GM12878 (cell line): Measurements from ENCODE around the gene GARNL3. TPM values are rescaled to one million over a fixed set of nuclear protein-coding genes. Genes with fewer than 3 reads are reported as not detected.

ENCODE experiments used
- ATF7 ChIP-seq: fragments of 450-650 bp; IDR thresholded peaks from 2 replicates; pipeline ENCODE4 v1.6.1; 2016; ENCODE audit warnings: low read depth, mild to moderate bottlenecking
- BACH1 ChIP-seq: fragments of 450-650 bp; IDR thresholded peaks from 2 replicates; pipeline ENCODE4 v1.6.1; 2017; ENCODE audit warnings: mild to moderate bottlenecking, borderline replicate concordance
- HCFC1 ChIP-seq: fragments of 150-350 bp; IDR thresholded peaks from 2 replicates; pipeline ENCODE4 v1.6.1; 2014; ENCODE audit warnings: low read length
- HDAC2 ChIP-seq: fragments of 200-600 bp; sonication (generic); IDR thresholded peaks from 2 replicates; pipeline ENCODE4 v1.6.1; 2017
- MYC ChIP-seq: IDR thresholded peaks from 2 replicates; pipeline ENCODE4 v1.6.1; 2011; ENCODE audit warnings: mild to moderate bottlenecking, low read length, moderate library complexity, inconsistent platforms; ENCODE audit not compliant: insufficient read depth, insufficient replicate concordance, insufficient read length, severe bottlenecking
- NFYA ChIP-seq: IDR thresholded peaks from 2 replicates; pipeline ENCODE4 v1.6.1; 2011; ENCODE audit warnings: low read depth, mild to moderate bottlenecking, low read length, improper control_type of control experiment, borderline replicate concordance
- NFYB ChIP-seq: IDR thresholded peaks from 2 replicates; pipeline ENCODE4 v1.6.1; 2011; ENCODE audit warnings: low read depth, mild to moderate bottlenecking, low read length, improper control_type of control experiment, moderate library complexity; ENCODE audit not compliant: insufficient read depth
- PAX8 ChIP-seq: fragments of 450-650 bp; IDR thresholded peaks from 2 replicates; pipeline ENCODE4 v1.6.1; 2017; ENCODE audit warnings: mild to moderate bottlenecking, moderate library complexity
- RFX5 ChIP-seq: IDR thresholded peaks from 2 replicates; pipeline ENCODE4 v1.6.1; 2011; ENCODE audit warnings: low read depth, low read length, improper control_type of control experiment
- SUZ12 ChIP-seq: fragments of 200-600 bp; sonication (generic); IDR thresholded peaks from one replicate; pipeline ENCODE4 v1.6.1; 2018; ENCODE audit warnings: antibody characterized with exemption, mild to moderate bottlenecking; ENCODE audit not compliant: unreplicated experiment
- TARDBP ChIP-seq: IDR thresholded peaks from 2 replicates; pipeline ENCODE4 v1.6.1; 2016; ENCODE audit warnings: borderline replicate concordance
- ZBED1 ChIP-seq: IDR thresholded peaks from 2 replicates; pipeline ENCODE4 v1.6.1; 2016; ENCODE audit warnings: borderline replicate concordance
- polyA plus RNA-seq, 11 experiments: library from polyadenylated mRNA; depleted of rRNA in 4 of 11; unstranded in 6 of 11; stranded (reverse) in 5 of 11; fragments of >200 nt; fragmentation: Nextera tagmentation in 4 of 11; fragmentation: Illumina TruSeq in 1 of 11; extraction: Ambion mirVana in 4 of 11; extraction: Trizol in 1 of 11; gene quantifications; 1 replicate in 1 of 11; 2 replicates in 10 of 11; pipeline versions ENCODE4 v1.2.1 to v1.2.3, GENCODE V29; 2011 to 2016; ENCODE audit warnings: inconsistent platforms in 2 of 11, missing spikeins in 2 of 11, low read depth in 1 of 11
- total RNA-seq, 4 experiments: library from RNA; depleted of rRNA in 3 of 4; stranded (reverse); fragments of >200 nt in 3 of 4; fragmentation: Illumina TruSeq in 1 of 4; extraction: Trizol in 1 of 4; gene quantifications; 2 replicates each; pipeline versions ENCODE4 v1.2.1 to v1.2.3, GENCODE V29; 2013 to 2021
- TF ChIP-seq, protein P1 (sequence below): fragments of 450-650 bp; IDR thresholded peaks from 2 replicates; pipeline ENCODE4 v1.6.1; 2017; ENCODE audit warnings: mild to moderate bottlenecking, moderate library complexity

Gene GARNL3
- total and polyA plus RNA-seq, 10 of the 15 experiments (the other 5 are each of a cell fraction or from before 2014, with no cell fraction given) = 0.89 to 13.2 (median 6.3) TPM

- no peak for TF ChIP-seq NFYA
- TF ChIP-seq HDAC2 = no peak
- no peak for TF ChIP-seq SUZ12
- TF ChIP-seq ZBED1 = no peak
- TF ChIP-seq TARDBP = no peak
- TF ChIP-seq RFX5 = no peak
- no peak for TF ChIP-seq PAX8
- TF ChIP-seq ATF7 = no peak
- TF ChIP-seq, protein P1, sequence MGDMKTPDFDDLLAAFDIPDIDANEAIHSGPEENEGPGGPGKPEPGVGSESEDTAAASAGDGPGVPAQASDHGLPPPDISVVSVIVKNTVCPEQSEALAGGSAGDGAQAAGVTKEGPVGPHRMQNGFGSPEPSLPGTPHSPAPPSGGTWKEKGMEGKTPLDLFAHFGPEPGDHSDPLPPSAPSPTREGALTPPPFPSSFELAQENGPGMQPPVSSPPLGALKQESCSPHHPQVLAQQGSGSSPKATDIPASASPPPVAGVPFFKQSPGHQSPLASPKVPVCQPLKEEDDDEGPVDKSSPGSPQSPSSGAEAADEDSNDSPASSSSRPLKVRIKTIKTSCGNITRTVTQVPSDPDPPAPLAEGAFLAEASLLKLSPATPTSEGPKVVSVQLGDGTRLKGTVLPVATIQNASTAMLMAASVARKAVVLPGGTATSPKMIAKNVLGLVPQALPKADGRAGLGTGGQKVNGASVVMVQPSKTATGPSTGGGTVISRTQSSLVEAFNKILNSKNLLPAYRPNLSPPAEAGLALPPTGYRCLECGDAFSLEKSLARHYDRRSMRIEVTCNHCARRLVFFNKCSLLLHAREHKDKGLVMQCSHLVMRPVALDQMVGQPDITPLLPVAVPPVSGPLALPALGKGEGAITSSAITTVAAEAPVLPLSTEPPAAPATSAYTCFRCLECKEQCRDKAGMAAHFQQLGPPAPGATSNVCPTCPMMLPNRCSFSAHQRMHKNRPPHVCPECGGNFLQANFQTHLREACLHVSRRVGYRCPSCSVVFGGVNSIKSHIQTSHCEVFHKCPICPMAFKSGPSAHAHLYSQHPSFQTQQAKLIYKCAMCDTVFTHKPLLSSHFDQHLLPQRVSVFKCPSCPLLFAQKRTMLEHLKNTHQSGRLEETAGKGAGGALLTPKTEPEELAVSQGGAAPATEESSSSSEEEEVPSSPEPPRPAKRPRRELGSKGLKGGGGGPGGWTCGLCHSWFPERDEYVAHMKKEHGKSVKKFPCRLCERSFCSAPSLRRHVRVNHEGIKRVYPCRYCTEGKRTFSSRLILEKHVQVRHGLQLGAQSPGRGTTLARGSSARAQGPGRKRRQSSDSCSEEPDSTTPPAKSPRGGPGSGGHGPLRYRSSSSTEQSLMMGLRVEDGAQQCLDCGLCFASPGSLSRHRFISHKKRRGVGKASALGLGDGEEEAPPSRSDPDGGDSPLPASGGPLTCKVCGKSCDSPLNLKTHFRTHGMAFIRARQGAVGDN = no peak
- no peak for TF ChIP-seq NFYB
- TF ChIP-seq BACH1 = no peak
- no peak for TF ChIP-seq HCFC1
- no peak for TF ChIP-seq MYC
Observed at GRCh38 chr9:127345566-127345965, 81.0 kb downstream of the GARNL3 start (continued).
